ENCODE results near the gene CACNA2D4.

The CACNA2D4 gene

DNA sequence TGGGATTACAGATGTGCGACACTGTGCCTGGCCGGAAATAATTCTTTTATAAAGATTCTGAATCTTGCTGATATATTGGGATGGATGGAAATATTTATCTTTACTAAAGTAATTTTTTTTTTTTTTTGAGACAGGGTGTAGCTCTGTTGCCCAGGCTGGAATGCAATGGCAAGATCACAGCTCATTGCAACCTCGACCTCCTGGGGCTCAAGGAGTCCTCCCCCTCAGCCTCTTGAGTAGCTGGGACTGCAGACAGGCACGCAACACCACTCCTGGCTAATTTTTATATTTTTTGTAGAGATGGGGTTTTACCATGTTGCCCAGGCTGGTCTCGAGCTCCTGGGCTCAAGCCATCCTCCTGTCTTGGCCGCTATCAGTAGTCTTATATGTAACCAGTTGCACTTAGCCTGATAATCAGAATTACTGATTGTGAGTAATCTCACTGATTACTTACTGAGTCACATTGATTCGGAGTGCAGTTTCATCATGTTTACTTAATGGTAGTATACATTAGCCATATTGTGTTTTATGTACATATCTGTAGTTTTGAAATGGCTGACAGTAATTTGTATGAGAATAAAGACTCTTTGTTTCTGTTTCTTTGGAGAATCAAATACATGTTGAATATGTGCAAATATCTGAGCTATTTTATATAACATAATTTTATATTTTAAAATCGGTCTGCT, 148.5 kb downstream of the CACNA2D4 start:
- no peak for DNase-seq

DNA sequence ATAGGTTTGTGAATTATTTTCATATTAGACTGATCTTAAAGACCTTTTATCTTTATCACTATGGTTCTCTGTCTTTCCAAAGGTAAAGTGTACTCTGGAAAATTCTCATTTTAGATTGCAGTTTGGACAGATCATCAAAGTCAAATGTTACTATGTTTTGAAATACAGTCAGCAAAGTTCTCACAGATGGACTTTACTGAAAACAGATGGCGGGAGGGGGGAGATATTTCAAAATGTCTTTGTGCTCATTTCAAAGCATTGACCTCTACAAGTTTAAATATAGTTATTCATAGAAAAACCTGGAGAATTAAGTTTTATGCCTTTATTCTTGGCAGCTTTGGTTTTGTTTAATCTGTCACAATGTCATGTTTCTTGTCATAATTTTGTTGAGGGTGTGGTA, 149.8 kb downstream of the CACNA2D4 start:
- no peak for DNase-seq

DNA sequence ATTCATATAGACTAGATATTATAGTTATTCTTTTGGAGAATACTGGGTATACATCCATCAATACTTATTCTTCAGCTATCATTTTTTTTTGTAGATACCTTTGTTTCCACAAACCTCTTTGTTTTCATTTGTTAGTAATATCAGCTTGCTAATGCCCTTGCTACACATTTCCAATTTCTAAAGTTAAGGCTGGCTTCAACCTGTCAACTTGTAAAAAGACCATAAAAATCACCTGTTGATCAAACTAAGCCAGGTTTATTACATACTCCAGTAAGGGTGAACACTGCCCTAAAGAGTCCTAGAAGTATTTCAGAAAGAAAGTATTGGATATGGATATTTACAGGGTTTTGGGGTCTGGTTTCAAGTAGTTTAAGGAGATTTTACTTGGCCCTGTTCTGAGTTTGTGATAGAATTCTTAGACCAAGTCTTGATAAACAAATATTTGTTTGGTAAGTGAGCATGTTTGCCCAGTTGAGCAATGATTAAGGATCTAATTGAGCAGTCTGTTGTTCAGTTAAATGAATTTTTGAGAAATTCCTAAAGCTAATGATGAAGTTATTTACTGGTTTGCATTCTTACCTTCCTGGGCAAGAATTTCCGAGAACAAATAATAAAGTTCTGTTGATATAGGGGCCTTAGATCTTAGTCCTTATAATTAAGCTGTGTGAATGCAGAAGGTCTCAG, 150.9 kb downstream of the CACNA2D4 start:
- no peak for DNase-seq

DNA sequence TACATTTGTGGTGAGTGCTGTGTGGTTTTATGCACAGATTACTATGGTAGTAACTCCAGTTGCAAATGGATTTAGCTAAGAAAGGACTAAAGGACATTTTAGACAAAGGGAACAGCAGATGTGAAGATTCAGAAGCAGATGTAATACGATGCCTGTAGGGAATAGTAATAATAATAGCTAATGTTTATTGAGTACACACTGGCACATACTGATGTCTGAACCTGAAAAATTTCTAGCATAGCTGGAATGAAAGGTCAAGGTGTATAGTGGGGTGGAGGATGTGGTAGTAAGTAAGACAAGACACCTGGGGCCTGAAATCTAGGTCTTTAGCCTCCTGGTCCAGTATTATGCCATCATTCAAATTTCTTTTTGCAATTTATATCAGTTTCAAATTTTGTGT, 152.3 kb downstream of the CACNA2D4 start:
- no peak for DNase-seq

DNA sequence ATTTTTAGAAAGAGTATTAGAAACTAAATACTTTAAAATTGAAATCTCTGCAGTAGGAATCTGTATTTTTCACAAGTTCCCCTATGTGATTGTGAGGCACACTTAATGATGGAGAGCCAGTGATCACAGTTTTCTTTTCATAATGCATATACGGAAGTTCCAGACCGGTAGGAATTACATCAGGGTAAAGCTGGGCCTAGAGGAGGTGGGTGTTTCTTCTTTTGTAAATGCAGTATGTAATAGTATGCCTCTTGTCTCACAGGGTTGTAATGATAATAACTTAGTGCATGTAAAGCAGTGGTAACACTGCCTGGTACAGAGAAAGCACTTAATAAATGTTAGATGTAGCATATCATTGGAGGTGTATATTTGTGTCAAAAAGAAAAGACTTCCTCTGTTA, 155.3 kb downstream of the CACNA2D4 start:
- no peak for DNase-seq

DNA sequence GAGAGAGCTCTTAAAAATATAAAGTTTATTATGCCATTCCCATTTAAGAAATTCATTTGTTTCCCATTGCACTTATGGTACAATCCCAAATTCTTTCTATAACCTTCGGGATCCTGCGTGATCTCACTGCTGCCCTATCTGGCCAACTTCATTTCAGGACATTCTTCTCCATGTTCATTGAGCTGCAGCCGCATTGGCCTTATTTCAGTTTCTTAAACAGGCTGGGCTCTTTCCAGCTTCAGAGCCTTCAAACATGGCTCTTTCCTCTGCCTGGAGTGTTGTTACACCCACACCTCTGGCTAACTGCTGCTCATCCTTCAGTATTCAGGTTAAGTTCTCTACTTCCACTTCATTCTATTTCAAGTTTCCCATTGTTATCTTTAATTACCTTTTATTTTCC, 156.6 kb downstream of the CACNA2D4 start:
- DNase-seq, result no peak

DNA sequence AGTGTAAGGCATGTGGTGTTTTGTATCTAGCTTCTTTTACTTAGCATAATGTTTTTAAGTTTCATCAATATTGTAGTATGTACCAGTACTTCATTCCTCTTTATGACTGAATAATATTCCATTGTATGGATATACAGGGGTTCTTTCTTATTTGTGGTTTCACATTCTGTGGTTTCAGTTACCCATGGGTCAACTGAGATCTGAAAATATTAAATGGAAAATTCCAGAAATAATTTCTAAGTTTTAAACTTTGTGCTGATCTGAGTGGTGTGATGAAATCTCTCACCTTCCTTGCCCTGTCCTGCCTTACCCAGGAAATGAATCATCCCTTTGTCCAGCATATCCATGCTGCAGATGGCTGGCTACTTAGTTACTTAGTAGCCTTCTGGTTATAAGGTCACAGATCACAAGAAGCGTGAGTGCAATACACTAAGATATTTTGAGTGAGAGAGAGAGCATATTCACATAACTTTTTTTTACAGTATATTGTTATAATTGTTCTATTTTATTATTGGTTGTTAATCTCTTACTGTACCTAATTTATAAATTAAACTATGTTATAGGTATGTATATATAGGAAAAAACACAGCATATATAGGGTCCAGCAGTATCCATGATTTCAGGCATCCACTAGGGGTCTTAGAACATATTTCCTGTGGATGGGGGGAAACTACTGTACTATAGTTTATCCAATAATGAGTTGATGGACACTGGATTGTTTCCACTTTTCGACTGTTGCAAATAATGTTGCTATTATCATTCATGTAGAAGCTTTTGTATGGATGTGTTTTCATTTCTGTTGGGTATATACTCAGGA, 157.7 kb downstream of the CACNA2D4 start:
- no peak for DNase-seq

DNA sequence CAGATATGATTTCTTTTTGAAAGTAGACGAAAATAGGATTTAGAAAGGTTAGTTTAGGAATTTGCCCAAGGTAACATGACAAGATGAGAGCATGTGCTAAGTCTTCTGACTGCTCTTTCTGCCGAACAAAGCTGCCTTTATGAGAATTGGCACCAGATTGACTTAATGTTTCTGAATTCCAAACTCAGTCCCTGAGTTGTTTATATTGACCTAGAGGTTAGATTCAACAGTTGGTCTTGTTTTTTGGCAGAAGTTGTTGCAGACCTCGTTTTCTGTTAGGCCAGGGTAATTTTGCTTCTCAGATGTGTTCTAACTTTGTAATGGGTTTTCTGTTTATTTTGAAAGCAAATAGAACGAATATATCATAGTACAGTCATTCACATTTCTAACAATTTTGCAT, 159.6 kb downstream of the CACNA2D4 start:
- DNase-seq, result no peak

DNA sequence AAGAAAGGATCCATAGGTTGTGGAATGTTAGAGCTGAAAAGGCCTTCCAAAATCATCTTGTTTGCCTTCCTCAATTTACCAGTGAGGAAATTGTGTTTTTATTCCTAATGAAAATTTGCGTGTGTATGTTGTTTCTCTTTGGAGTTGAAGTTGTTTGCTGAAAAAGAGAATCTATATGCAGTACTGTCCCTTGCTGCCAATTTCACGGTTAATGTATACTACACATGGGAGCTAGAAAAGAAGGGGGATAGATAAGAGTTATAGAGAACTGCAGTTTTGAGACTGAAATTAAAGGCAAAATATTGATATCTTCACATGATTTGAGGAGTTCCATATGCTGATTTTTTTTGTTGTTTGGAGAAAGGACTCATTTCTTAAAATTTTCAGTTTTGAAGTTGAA, 160.1 kb downstream of the CACNA2D4 start:
- no peak for DNase-seq

DNA sequence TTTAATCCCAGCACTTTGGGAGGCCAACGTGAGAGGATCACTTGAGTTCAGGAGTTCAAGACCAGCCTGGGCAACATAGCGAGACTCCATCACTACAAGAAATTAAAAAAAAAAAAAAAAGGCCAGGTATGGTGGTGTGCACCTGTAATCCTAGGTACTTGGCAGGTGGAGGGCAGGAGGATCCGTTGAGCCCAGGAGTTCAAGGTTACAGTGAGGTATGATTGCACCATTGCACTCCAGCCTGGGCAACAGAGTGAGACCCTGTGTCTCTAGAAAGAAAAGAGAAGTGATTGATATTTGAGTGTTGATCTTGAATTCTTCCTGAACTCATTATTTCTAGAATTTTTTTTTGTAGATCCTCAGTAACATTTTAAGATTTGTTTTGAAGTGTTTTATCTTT, 168.2 kb downstream of the CACNA2D4 start:
- no peak for DNase-seq

DNA sequence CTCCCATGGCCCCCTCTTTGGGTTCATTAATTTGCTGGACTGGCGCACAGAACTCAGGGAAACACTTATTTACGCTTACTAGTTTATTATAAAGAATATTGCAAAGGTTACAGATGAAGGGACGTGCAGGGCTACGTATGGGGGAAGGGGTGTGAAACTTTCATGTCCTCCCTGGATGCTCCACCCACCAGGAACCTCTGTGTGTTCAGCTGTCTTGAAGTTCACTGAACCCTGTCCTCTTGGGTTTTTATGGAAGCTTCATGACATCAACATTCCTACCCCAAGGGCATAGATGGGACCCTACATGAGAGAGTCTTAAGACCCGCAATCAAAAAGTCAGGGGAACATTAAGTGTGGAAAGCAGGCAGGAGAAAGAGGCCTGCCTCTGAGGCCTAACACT, 169.4 kb downstream of the CACNA2D4 start:
- DNase-seq, result no peak

DNA sequence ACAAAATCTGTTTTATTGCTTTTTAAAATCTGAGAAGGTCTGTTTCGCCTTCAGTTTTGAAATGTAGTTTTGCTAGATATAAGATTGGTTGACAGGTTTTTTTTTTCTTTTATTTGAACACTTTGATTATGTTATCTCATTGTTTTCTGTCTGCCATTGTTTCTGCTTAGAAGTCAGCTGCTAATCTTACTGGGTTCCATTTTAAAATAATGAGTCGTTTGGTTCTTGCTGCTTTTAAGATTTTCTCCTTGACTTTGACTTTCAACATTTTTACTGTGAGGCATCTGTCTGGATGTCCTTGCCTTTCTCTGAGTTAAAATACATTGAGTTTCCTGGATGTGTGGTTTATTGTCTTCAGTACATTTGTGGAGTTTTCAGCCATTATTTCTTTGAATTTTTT, 170.8 kb downstream of the CACNA2D4 start:
- no peak for DNase-seq

DNA sequence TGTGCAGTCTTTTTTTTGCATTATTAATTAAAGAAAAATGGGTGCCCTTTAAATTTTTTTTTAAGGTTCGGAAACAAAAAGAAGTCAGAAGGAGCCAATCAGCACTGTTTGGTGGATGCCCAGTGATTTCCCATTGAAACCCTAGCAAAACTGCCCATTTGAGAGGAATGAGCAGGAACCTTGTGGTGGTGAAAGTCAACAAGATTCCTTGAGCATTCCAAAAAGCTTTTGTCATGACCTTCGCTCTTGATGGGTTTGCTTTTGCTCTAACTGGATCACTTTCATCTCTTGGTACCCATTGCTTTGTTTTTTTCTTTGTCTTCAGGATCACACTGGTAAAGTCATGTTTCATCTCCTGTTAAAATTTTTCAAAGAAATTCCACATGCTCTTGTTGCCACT, 173.5 kb downstream of the CACNA2D4 start:
- no peak for DNase-seq

Measured in amniotic stem cell (primary cell).